ENCODE results near the gene YBX3.
"Not testable (repeated sequence)": the region's sequence is repeated elsewhere in the genome, so short reads cannot be mapped to it uniquely, and the experiment has no call there.

YBX3 gene

DNA sequence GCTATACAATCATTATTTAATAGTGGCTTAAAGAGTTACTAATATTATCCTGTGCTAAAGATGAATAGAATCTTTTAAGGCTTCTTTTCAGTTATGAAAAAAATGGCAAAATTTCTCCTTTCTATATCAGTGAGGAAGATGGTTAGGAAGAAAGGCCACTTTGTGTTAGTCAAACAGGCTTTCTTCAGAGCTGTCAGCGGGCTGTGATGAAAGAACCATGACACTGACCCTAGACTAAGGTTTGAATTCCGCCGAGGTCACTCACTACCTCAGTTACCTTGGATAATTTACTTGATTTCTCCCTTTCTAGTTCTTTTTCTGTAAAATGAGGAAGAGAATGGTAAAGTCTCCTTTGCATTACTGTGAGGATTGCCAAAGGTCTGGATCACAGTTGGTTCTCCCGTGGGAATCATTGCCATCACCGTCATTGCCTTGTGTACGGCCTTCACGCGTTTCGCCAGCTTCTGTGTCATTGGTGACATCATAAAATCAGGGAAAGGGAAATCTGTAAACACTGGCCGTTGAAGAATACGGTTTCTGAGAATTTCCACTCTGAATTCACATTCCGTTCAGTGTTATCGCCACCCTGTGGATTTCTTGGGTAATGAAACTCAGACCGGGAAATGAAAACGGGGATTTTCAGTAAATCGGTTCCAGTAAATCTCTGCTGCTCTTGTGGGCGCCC lies 26.7 kb upstream of the YBX3 start:
- DNase-seq (ENCODE audit: low read depth): peak; percentile 92
- in situ Hi-C loops (cut with HindIII; ENCODE audit: low sequenced_read_pairs): no loop called here

DNA sequence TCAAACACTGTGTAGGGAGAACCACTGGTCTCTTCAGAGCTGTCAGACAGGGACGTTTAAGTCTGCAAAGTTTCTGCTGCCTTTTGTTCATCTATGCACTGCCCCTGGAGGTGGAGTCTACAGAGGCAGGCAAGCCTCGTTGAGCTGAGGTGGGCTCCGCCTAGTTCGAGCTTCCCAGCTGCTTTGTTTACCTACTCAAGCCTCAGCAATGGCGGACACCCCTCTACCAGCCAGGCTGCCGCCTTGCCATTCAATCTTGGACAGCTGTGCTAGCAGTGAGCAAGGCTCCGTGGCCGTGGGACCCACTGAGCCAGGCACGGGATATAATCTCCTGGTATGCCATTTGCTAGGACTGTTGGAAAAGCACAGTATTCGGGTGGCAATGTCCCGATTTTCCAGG lies 24.6 kb upstream of the YBX3 start:
- no peak overlapping the region for H3K4me3 ChIP-seq (ENCODE audit: low read depth, low read length)
- no peak for DNase-seq (ENCODE audit: low read depth)
- in situ Hi-C loops (cut with HindIII; ENCODE audit: low sequenced_read_pairs): no loop called here
- TF ChIP-seq, protein P1, sequence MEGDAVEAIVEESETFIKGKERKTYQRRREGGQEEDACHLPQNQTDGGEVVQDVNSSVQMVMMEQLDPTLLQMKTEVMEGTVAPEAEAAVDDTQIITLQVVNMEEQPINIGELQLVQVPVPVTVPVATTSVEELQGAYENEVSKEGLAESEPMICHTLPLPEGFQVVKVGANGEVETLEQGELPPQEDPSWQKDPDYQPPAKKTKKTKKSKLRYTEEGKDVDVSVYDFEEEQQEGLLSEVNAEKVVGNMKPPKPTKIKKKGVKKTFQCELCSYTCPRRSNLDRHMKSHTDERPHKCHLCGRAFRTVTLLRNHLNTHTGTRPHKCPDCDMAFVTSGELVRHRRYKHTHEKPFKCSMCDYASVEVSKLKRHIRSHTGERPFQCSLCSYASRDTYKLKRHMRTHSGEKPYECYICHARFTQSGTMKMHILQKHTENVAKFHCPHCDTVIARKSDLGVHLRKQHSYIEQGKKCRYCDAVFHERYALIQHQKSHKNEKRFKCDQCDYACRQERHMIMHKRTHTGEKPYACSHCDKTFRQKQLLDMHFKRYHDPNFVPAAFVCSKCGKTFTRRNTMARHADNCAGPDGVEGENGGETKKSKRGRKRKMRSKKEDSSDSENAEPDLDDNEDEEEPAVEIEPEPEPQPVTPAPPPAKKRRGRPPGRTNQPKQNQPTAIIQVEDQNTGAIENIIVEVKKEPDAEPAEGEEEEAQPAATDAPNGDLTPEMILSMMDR (IDR thresholded peaks at IDR 0.05; ENCODE audit: low read depth, low read length, missing control alignments): no peak

More for the DNA sequence above, 26.7 kb upstream of the YBX3 start:
- TF ChIP-seq, protein P1 (IDR thresholded peaks at IDR 0.05; ENCODE audit: low read depth, low read length, missing control alignments): peak; percentile 93
- H3K4me3 ChIP-seq (ENCODE audit: low read depth, low read length): peak overlapping the region; percentile 10

DNA sequence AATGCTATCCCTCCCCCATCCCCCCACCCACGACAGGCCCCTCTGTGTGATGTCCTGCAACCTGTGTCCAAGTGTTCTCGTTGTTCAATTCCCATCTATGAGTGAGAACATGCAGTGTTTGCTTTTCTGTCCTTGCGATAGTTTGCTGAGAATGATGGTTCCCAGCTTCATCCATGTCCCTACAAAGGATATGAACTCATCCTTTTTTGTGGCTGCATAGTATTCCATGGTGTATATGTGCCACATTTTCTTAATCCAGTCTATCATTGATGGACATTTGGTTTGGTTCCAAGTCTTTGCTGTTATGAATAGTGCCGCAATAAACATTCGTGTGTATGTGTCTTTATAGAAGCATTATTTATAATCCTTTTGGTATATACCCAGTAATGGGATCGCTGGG lies 20.3 kb upstream of the YBX3 start:
- H3K4me3 ChIP-seq (ENCODE audit: low read depth, low read length); DNase-seq (ENCODE audit: low read depth); in situ Hi-C loops (cut with HindIII; ENCODE audit: low sequenced_read_pairs): not testable (repeated sequence)

DNA sequence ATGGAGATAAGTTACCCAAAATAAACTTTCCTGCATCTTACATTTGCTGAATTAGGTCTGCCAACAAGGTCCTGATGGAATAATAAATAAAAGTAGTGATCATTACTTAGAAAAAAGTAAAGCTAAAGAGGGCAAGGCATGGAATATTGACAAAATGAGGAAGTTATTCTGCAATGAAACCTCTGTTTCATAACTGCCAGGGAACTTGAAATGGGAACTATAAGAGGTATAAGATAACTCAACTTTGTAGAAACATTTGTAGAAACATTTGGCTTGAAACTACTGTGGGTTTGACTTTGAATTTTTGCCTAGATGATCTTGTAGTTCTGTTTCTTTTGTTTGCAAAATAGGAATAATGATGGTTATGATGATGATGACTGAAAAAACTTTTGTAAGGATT lies 18.7 kb upstream of the YBX3 start:
- H3K4me3 ChIP-seq (ENCODE audit: low read depth, low read length): no peak overlapping the region
- TF ChIP-seq, protein P1 (IDR thresholded peaks at IDR 0.05; ENCODE audit: low read depth, low read length, missing control alignments): no peak
- no peak for DNase-seq (ENCODE audit: low read depth)
- in situ Hi-C loops (cut with HindIII; ENCODE audit: low sequenced_read_pairs): no loop called here

DNA sequence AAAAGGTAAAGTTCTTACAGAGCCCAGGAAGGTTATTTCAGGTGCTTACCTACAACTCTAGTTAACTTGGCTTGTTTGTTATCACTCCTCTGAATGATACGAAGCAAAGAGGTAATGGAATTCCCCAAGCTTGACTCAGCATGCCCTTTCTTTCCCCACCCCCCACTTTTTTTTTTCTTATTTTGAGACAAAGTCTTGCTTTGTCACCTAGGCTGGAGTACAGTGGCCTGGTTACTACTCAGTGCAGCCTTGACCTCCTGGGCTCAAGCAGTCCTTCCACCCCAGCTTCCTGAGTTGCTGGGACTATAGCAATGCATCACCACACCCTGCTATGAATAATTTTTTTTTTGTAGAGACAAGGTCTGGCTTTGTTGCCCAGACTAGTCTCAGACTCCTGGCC lies 17.1 kb upstream of the YBX3 start:
- no peak for DNase-seq (ENCODE audit: low read depth)
- TF ChIP-seq, protein P1 (IDR thresholded peaks at IDR 0.05; ENCODE audit: low read depth, low read length, missing control alignments): no peak
- H3K4me3 ChIP-seq (ENCODE audit: low read depth, low read length): no peak overlapping the region
- in situ Hi-C loops (cut with HindIII; ENCODE audit: low sequenced_read_pairs): no loop called here

DNA sequence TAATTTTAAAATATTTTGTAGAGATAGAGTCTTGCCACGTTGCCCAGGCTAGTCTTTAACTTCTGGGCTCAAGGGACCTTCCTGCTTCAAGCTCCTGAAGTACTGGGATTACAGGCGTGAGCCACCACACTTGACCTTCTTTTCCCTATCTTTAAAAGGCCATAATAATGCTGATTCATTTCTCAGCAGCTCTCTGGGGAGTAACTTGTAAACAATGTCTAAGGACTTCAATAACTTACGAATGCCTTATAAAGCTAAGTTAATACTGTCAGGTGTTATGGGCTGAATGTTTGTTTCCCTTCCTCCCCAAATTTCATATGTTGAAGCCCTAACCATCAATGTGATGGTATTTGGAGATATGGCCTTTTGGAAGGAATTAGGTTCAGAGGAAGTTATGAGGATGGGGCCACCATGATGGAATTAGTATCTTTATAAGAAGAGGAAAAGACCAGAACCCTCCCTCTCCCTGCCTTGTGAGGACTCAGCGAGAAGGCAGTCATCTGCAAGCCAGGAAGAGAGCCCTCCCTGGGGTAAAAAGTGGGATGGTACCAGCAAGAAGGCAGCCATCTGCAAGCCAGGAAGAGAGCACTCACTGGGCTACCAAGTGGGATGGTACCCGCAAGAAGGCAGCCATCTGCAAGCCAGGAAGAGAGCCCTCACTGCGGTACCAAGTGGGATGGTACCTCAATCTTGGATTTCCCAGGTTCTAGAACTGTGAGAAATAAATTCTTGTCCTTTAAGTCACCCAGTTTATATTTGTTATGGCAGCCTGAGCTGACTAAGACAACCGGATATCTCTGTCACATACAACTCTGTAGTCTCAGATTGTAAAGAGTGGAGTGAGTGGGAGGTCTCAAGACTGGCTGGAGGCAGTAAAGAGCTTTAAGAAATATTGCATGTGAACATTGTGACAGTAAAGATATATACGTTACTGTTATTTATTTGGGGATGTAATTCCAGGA lies 16.3 kb upstream of the YBX3 start:
- in situ Hi-C loops (cut with HindIII; ENCODE audit: low sequenced_read_pairs): no loop called here

More for the DNA sequence above, 16.3 kb upstream of the YBX3 start:
- no peak for DNase-seq (ENCODE audit: low read depth)
- H3K4me3 ChIP-seq (ENCODE audit: low read depth, low read length): no peak overlapping the region
- TF ChIP-seq, protein P1 (IDR thresholded peaks at IDR 0.05; ENCODE audit: low read depth, low read length, missing control alignments): no peak
